GM19467 (cell line): ENCODE results near the gene HOGA1.

Experiments
- ATAC-seq: cut with Tn5 transposase; IDR thresholded peaks from one replicate; pipeline ENCODE4 v1.9.1; 2021; ENCODE audit warnings: mild to moderate bottlenecking, moderate library complexity; ENCODE audit not compliant: unreplicated experiment

Gene HOGA1

GRCh38 chr10:97584060-97584797 is at the start of gene HOGA1:
TSS of gene HOGA1 (plus strand) at chr10:97584389. CDS start at chr10:97584704, 315 bp downstream.
- peak; percentile 52 for ATAC-seq

- ATAC-seq, result no peak
Observed at GRCh38 chr10:97534746-97535367, 49.3 kb upstream of the HOGA1 start.

DNA sequence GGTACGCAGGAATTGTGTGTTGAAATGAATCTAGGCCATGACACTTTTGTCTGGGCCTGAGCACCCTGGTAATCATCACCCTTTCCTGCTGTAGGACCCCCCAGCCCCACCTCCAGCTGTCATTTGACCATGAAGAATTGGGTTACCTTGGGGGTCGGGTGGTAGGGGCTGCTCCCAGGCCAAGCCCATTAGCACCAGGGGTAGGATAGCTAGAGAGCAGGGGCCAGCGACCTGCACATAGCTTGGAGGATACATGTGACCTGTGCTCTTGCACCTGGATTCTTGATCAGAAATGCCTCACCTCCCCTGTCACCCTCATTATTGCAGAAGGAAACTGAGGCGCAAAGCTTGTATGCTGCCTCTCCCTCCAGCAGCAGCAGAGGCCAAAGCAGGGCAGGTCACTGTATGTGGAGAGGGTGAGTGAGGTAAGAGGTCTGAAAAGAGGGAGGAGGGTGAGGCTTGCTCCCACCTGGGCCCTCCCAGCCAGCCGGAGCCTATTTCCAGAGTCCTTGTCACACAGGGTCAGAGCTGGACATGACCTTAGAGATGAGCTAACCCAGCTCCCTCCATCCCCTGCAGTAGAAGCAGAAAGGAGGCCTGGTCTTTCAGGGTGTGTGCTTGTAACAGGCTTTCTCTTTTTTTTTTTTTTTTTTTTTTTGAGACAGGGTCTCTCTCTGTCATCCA is 46.9 kb upstream of the HOGA1 start:
- ATAC-seq, result no peak

GRCh38 chr10:97538411-97538810 is 45.8 kb upstream of the HOGA1 start:
- no peak for ATAC-seq

- ATAC-seq, result no peak
Observed at GRCh38 chr10:97538839-97539238, 45.4 kb upstream of the HOGA1 start.

DNA sequence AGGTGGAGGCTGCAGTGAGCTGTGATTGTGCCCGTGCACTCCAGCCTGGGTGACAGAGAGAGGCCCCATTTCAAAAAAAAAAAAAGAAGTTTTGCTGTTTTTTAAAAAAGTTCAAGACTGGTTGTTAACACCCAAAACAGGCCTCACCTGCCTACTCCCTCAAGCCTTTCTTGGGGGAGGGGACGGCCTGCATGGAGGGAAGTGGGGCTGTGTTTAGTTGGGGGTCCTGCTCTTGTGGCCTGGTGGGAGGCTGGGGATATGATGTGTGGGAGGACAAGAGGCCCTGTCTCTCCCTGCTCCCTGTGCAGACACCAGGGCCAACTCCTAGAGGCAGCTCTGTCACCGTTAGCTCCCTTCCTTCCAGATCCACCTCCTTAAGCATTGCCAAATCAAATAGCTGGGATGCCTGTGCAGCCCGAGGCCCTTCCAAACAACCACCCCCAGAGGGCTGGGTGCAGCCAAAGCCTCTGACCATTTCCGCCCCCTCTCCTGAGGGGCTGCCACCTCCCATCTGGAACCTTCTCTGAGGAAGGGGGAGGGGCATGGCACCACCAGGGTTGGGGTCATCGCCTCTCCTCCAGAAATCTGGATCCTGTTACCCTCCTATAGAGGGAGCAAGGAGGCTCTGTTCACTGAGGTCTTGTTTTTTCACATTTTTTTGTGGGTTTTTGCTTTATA is 44.5 kb upstream of the HOGA1 start:
- no peak for ATAC-seq

- no peak for ATAC-seq
Observed at GRCh38 chr10:97540669-97541500, 43.3 kb upstream of the HOGA1 start.

GRCh38 chr10:97542169-97543024 is 41.8 kb upstream of the HOGA1 start:
- no peak for ATAC-seq

DNA sequence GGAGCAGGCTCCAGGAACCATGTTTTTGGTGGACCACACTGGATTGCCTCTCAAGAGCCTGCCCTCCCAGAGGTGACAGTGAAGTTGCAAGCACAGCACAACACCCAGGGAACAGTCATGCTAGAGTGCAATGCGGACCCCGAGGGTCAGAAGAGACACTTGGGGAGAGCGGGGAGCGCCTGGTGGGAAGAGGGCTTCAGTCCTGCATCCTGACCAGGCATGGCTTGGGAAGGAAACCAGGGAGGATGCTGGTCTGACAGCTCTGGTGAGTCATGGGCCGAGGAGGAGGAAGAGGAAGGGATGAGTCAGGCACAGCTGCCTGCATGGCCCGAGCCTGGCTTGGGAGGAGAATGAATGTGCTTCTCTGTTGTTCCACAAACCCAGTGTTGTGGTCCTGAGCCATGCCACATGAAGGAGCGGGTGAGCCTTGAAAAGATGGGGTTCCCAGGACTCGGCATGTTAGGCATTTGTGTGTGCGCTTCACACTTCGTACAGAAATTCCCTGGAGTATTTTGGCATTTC is 41.1 kb upstream of the HOGA1 start:
- ATAC-seq, result no peak

DNA sequence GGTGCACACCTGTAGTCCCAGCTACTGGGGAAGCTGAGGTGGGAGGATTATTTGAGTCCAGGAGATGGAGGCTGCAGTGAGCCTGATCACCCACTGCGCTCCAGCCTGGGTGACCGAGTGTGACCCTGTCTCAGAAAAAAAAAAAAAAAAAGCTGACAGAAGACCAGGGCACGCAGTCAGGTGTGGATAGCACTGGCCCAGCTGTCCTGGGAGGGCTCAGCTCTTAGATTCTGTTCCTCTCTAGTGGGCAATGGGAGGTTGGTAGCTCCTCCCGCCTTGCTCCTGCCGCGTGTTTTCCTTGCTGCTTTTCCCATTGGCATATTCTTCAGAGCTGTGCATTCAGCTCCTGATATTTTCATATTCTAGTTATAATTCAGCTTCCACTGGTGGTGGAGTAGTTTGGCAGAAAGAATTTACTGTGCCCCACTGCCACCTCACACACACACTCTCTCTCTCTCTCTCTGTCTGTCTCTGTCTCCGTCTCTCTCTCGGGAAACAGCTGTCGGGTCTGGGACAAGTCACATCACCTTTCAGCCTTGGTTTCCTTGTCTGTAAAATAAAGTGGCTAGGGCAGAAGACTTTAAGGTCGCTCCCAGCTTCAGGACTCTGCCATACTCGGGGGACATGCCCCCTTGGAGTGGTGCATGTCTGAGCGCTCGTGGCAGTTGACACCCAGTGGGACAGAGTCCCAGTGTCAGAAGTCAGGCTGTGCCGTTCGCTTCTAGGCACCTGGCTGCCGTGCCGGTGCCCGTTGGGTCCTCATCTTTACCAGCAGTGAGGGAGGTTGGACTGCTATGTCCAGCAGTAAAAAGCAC is 37.5 kb upstream of the HOGA1 start:
- ATAC-seq, result no peak

DNA sequence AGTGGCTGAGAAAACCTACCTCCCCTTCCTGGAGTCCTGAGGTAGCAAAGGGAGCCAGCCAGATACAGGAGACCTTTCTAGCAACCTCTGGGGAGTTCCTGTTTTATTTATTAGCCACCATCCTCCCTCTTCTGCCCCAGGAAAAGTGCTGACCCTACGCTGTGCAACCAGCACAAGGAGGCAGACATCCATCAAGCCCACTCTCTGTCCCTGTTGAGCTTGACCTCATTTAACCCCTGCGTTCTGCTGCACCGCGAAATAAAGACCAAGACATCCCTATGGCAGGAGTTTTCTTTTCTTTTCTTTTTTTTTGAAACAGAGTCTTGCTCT is 37.0 kb upstream of the HOGA1 start:
- ATAC-seq, result no peak

DNA sequence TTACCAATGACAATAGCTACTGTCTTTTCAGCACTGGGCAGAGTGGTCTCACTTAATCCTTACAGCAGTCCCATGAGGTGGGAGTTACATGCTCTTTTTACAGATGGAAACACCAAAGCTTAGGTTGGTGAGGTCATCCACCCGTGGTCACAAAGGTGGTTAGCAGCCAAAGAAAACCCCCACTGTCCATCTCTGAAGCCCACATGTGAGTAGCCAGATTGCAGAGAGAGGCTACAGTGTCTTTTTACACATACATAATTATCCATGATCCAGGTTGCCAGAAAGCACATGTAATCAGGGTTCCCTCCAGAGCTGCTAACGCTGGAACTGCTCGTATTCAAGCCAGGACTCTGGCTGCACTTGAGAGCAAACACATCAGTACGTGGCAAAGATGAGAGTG is 36.2 kb upstream of the HOGA1 start:
- ATAC-seq, result no peak

DNA sequence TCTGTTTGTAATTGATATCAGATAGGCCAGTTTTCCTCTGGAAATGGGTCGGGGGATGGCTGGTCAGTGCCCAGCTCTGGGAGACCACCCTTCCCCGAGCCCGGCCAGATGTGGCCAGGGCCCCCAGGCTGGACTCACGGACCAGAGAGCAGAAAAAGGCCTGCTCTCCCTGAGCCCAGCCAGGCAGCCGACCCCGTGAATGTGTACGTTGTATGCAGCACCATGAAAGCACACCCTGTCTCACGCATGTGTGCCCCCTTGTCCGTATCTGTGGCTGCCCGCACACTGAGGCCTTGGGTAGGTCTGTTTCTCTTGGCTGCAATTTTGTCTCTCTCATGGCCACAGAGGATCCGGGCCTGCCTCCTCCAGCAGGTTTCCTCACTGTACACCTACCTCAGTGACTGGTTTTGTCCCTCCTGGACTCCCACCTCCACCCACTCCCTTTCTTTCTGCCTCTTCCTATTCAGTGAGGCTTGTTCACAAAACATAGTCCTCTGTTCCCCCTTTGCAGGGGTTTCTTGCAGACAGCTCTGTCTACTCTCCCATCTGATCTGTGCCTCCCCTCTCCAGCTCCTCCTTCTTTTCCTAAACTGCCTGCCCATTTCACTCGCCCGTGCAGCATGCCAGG is 35.2 kb upstream of the HOGA1 start:
- no peak for ATAC-seq

DNA sequence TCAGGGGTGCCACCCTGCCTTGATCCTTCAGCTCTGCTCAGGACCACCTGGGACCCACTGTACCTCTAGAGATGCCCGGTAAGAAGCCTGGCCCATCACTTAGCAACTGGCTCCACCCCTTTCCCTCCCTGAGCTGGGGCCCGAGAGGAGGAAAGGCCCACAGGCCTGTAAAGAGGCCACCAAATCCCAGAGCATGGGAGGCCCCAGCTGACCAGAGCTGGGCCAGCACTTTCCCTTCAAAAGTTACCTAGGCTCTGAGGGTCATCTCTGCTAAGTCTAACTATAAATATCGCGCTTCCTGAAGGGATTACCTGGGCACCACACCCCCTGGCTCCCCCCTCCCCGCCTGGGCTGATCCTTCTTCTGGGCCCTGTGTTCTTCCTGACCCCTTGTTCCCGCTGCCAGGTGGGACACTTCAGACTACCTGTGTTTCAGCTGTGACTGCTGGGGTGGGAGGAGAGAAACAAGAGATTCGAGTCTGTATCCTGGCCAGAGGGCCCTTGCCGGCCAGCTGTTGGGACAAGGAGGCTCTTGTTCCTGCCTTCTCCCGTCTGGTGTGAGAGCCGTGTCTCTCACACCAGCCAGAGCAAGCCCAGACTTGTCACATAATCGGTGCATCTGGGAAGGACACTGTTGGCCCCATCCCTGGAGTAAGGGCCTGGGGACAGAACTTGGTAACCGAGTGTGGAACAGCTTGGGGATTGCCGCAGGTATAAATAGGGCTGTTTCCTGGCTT is 34.4 kb upstream of the HOGA1 start:
- ATAC-seq, result no peak

DNA sequence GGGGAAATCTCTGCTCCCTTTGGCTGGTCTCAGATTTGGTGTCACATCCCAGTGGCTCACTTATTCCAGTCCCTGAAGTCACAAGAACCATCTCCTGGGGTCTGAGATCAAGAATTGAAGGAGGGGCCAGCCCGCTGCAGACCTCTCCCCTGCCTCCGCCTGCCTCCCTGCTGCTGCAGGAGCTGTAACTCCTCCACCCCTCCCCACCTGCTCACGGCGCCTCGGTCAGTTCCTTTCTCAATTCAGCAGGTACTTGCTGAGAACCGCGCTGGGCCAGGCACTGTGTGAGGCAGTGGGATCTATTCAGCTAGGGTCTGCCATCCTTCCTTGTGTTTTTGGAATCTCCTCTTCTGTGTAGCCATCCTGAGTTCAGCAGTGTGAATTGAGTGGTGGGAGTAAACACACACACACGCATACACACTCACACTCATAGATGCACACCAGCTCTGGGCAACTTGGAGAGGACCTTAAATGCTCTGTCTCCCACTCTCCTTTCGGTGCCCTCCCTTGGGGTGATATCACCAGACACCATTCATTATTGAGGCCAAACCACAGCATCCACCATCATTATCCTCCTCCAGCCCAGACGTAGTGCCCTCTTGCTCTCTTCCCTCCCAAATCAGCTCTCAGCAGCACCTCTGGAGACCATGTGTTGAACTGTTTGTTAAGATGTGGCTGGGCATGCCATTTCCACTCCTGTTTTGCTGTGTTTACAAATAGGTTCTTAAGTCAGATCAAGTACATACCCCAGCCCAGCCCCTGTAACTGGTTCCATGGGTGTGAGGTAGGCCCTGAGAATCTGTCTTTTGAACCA is 33.6 kb upstream of the HOGA1 start:
- ATAC-seq, result no peak

DNA sequence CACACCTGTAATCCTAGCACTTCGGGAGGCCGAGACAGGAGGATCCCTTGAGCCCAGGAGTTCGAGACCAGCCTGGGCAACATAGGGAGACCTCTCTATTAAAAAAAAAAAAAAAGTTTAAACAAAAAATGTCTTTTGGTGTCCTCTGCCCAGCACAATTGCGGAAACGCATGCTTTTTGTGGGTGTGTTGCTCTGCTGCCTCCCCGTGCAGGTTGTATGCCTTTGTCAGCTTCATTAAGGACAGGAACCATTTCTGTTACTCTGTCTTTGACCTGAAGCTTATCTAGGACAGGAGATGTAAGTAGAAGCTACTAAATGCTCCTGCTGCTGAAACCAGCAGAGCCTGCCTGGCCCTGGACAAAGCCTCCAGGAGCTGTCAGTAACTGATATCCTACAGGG is 32.9 kb upstream of the HOGA1 start:
- ATAC-seq, result no peak

DNA sequence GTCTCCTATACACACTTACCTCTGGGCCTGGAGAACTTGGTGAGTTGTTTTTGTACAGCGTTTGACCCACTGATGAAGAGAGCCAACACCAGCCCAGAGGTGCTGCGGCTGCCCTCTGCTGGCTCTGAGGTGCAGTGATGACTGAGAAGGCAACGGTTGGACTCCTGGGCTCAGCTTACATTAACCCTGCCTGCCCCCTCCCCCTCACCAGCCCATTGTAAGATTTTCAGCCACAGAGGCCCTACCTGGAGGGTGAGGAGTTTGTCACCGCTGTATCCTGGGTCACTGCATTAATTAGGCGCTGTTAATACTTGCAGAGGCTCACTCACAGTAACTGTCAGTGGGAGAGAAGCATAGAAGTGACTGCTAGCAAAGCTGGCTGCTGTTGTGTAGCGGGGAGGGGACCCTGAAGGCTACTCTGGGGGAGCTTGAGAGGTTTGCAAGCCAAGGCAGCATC is 30.6 kb upstream of the HOGA1 start:
- ATAC-seq, result peak; percentile 69
